HL-60 (cell line): ENCODE measurements around the gene LRCH4.

Experiments used
- GABPA ChIP-seq: IDR thresholded peaks from 2 replicates; pipeline ENCODE4 v1.6.1; 2012; ENCODE audit warnings: low read depth
- POLR2AphosphoS5 ChIP-seq: IDR thresholded peaks from 2 replicates; pipeline ENCODE4 v1.6.1; 2012; ENCODE audit warnings: low read depth
- SPI1 ChIP-seq: IDR thresholded peaks from 2 replicates; pipeline ENCODE4 v1.6.1; 2012; ENCODE audit warnings: low read depth, mild to moderate bottlenecking, borderline replicate concordance
- TF ChIP-seq, protein P1 (sequence below): IDR thresholded peaks from one replicate; pipeline ENCODE4 v1.5.1; 2011; ENCODE audit warnings: low read length, control low read depth, inconsistent platforms; ENCODE audit not compliant: insufficient read depth
- TF ChIP-seq, protein P2 (sequence below): IDR thresholded peaks from 2 replicates; pipeline ENCODE4 v1.6.1; 2012; ENCODE audit warnings: low read depth; ENCODE audit not compliant: insufficient replicate concordance

DNA sequence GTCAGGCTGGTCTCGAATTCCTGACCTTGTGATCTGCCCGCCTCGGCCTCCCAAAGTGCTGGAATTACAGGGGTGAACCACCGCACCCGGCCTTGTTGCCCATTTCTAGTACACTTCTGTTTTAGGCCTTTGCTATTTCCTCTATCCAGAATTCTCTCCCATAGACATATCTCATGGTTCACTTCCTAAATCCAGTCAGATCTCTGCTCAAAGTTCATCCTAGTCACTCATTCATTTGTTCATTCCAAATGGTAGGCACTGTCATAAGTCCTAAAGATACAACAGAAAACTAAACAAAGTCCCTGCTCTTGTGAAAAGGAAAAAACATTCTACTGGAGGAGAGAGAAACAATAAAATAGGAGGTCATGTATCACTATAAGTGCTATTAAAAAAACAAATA lies 24.0 kb upstream of the LRCH4 start:
- TF ChIP-seq POLR2AphosphoS5: no peak
- TF ChIP-seq, protein P1, sequence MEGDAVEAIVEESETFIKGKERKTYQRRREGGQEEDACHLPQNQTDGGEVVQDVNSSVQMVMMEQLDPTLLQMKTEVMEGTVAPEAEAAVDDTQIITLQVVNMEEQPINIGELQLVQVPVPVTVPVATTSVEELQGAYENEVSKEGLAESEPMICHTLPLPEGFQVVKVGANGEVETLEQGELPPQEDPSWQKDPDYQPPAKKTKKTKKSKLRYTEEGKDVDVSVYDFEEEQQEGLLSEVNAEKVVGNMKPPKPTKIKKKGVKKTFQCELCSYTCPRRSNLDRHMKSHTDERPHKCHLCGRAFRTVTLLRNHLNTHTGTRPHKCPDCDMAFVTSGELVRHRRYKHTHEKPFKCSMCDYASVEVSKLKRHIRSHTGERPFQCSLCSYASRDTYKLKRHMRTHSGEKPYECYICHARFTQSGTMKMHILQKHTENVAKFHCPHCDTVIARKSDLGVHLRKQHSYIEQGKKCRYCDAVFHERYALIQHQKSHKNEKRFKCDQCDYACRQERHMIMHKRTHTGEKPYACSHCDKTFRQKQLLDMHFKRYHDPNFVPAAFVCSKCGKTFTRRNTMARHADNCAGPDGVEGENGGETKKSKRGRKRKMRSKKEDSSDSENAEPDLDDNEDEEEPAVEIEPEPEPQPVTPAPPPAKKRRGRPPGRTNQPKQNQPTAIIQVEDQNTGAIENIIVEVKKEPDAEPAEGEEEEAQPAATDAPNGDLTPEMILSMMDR: no peak
- TF ChIP-seq, protein P2, sequence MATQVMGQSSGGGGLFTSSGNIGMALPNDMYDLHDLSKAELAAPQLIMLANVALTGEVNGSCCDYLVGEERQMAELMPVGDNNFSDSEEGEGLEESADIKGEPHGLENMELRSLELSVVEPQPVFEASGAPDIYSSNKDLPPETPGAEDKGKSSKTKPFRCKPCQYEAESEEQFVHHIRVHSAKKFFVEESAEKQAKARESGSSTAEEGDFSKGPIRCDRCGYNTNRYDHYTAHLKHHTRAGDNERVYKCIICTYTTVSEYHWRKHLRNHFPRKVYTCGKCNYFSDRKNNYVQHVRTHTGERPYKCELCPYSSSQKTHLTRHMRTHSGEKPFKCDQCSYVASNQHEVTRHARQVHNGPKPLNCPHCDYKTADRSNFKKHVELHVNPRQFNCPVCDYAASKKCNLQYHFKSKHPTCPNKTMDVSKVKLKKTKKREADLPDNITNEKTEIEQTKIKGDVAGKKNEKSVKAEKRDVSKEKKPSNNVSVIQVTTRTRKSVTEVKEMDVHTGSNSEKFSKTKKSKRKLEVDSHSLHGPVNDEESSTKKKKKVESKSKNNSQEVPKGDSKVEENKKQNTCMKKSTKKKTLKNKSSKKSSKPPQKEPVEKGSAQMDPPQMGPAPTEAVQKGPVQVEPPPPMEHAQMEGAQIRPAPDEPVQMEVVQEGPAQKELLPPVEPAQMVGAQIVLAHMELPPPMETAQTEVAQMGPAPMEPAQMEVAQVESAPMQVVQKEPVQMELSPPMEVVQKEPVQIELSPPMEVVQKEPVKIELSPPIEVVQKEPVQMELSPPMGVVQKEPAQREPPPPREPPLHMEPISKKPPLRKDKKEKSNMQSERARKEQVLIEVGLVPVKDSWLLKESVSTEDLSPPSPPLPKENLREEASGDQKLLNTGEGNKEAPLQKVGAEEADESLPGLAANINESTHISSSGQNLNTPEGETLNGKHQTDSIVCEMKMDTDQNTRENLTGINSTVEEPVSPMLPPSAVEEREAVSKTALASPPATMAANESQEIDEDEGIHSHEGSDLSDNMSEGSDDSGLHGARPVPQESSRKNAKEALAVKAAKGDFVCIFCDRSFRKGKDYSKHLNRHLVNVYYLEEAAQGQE: no peak
- no peak for TF ChIP-seq GABPA
- no peak for TF ChIP-seq SPI1
